Osteoblast (primary cell): ENCODE results near the gene ZSCAN5B. TPM values are rescaled to one million over a fixed set of nuclear protein-coding genes. Genes with fewer than 3 reads are reported as not detected.

Source experiments
- DNase-seq: peaks from one replicate; pipeline ENCODE4 v3.0.0; 2011; ENCODE audit warnings: low spot score, mixed read lengths; ENCODE audit not compliant: insufficient read length; ENCODE audit errors: missing footprints
- H2AFZ ChIP-seq: 2 replicates; pipeline ENCODE4 v1.6.0; 2011; ENCODE audit warnings: mild to moderate bottlenecking, low read length
- H3K27ac ChIP-seq: 2 replicates; pipeline ENCODE4 v1.5.1; 2011; ENCODE audit warnings: mild to moderate bottlenecking, low read depth, low read length, moderate library complexity
- H3K27me3 ChIP-seq: 2 replicates; pipeline ENCODE4 v1.6.0; 2012; ENCODE audit warnings: mild to moderate bottlenecking, control low read depth, inconsistent platforms, low read length, moderate library complexity; ENCODE audit not compliant: insufficient read depth
- H3K36me3 ChIP-seq: 2 replicates; pipeline ENCODE4 v1.5.1; 2011; ENCODE audit warnings: mild to moderate bottlenecking, low read length, control low read depth, moderate library complexity; ENCODE audit not compliant: insufficient read depth
- H3K4me1 ChIP-seq: 2 replicates; pipeline ENCODE4 v1.5.1; 2011; ENCODE audit warnings: mild to moderate bottlenecking, low read length, control low read depth, moderate library complexity; ENCODE audit not compliant: insufficient read depth
- H3K4me2 ChIP-seq: 2 replicates; pipeline ENCODE4 v1.6.0; 2011; ENCODE audit warnings: mild to moderate bottlenecking, low read length; ENCODE audit not compliant: insufficient read depth
- H3K4me3 ChIP-seq: fragments of 200-600 bp; sonication (generic); 3 replicates; pipeline ENCODE4 v1.5.1; 2012; ENCODE audit warnings: mild to moderate bottlenecking, low read length, inconsistent platforms; ENCODE audit not compliant: insufficient read depth
- H3K79me2 ChIP-seq: 2 replicates; pipeline ENCODE4 v1.6.0; 2012; ENCODE audit warnings: mild to moderate bottlenecking, low read length, control low read depth, inconsistent platforms; ENCODE audit not compliant: insufficient read depth
- H3K9me3 ChIP-seq: 2 replicates; pipeline ENCODE4 v1.5.1; 2011; ENCODE audit warnings: low read depth, low read length, control low read depth
- H4K20me1 ChIP-seq: 2 replicates; pipeline ENCODE4 v1.6.0; 2012; ENCODE audit warnings: mild to moderate bottlenecking, low read length, control low read depth; ENCODE audit not compliant: insufficient read depth
- CTCF ChIP-seq: IDR thresholded peaks from 2 replicates; pipeline ENCODE4 v1.5.1; 2011; ENCODE audit warnings: mild to moderate bottlenecking, low read depth, low read length, moderate library complexity; ENCODE audit errors: extremely low read depth
- total RNA-seq: library from RNA; depleted of rRNA; stranded (reverse); fragments of >200 nt; gene quantifications from 2 replicates; pipeline ENCODE4 v1.2.3, GENCODE V29; 2012

Gene ZSCAN5B
- total RNA-seq, 1 donor = under 0.01 TPM

DNA sequence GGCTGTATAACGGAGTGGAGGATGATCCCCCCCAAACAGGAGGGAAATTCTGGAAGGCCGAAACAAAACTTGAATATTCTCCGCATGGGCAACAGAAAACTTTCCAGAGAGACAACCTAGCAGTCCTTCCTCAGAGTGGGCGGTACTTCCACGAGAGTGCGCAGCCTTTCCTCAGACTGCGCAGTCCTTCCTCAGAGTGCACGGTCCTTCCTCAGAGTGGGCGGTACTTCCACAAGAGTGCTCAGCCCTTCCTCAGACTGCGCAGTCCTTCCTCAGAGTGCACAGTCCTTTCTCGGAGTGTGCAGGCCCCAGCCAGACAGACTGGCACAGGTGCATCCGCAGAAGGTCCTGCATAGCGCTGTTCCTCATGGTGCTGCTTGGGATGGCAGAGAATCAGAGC is 34.5 kb downstream of the ZSCAN5B start:
- H3K9me3 ChIP-seq = no peaks in the 10 kb centered on the region
- DNase-seq = no peak
- H3K4me2 ChIP-seq = no peak overlapping the region
- no peaks in the 10 kb centered on the region for H4K20me1 ChIP-seq
- H3K36me3 ChIP-seq = peaks cover 16% of the 10 kb centered on the region
- no peaks in the 10 kb centered on the region for H3K4me1 ChIP-seq
- no peak overlapping the region for H2AFZ ChIP-seq
- H3K27me3 ChIP-seq = no peaks in the 10 kb centered on the region
- no peak overlapping the region for H3K4me3 ChIP-seq
- TF ChIP-seq CTCF = no peak
- no peaks in the 10 kb centered on the region for H3K79me2 ChIP-seq
- no peak overlapping the region for H3K27ac ChIP-seq

GRCh38 chr19:56162258-56162657 is 35.3 kb downstream of the ZSCAN5B start:
- Histone ChIP-seq H3K4me2 (no peak overlapping the region), H3K9me3 (no peaks in the 10 kb centered on the region), H3K79me2 (no peaks in the 10 kb centered on the region), H4K20me1 (no peaks in the 10 kb centered on the region), H3K36me3 (peaks cover 16% of the 10 kb centered on the region), H2AFZ (no peak overlapping the region), H3K4me3 (no peak overlapping the region), H3K27me3 (no peaks in the 10 kb centered on the region), H3K4me1 (no peaks in the 10 kb centered on the region), H3K27ac (no peak overlapping the region)
- peak; percentile 88 for DNase-seq
- TF ChIP-seq CTCF = no peak

GRCh38 chr19:56161534-56161933 is 36.0 kb downstream of the ZSCAN5B start:
- Histone ChIP-seq H3K4me1 (no peaks in the 10 kb centered on the region), H3K79me2 (no peaks in the 10 kb centered on the region), H2AFZ (no peak overlapping the region), H4K20me1 (no peaks in the 10 kb centered on the region), H3K4me2 (no peak overlapping the region), H3K27ac (no peak overlapping the region), H3K9me3 (no peaks in the 10 kb centered on the region), H3K4me3 (no peak overlapping the region), H3K36me3 (peaks cover 16% of the 10 kb centered on the region), H3K27me3 (no peaks in the 10 kb centered on the region)
- DNase-seq = no peak
- no peak for TF ChIP-seq CTCF

GRCh38 chr19:56159622-56160271 is 37.8 kb downstream of the ZSCAN5B start:
- DNase-seq = no peak
- Histone ChIP-seq H3K27ac (no peak overlapping the region), H3K4me1 (no peaks in the 10 kb centered on the region), H3K27me3 (no peaks in the 10 kb centered on the region), H3K4me2 (no peak overlapping the region), H4K20me1 (no peaks in the 10 kb centered on the region), H3K36me3 (peaks cover 20% of the 10 kb centered on the region), H3K4me3 (no peak overlapping the region), H2AFZ (no peak overlapping the region), H3K9me3 (no peaks in the 10 kb centered on the region), H3K79me2 (no peaks in the 10 kb centered on the region)
- TF ChIP-seq CTCF = no peak
